GM19467 (cell line): ENCODE data around the gene ACTR6.
"Not testable (repeated sequence)": the region's sequence is repeated elsewhere in the genome, so short reads cannot be mapped to it uniquely, and the experiment has no call there.

Source experiments
- ATAC-seq: cut with Tn5 transposase; IDR thresholded peaks from one replicate; pipeline ENCODE4 v1.9.1; 2021; ENCODE audit warnings: mild to moderate bottlenecking, moderate library complexity; ENCODE audit not compliant: unreplicated experiment

ACTR6 gene

GRCh38 chr12:100219328-100220109 lies 18.9 kb downstream of the ACTR6 start:
- no peak for ATAC-seq

DNA sequence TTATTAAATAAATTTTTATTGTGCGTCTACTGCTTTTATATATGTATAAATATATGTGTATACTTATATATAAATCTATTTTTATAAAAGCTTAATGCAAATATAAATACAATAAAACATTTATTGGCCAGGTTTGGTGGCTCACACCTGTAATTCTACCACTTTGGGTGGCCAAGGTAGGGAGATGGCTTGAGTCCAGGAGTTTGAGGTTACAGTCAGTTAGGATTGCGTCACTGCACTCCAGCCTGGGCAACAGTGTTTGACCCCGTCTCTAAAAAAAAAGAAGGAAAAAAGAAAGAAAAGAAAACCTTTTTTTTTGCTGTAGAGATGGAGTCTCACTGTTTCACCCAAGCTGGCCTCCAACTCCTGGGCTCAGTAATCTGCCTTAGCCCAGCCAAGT lies 20.9 kb downstream of the ACTR6 start:
- no peak for ATAC-seq

- ATAC-seq = not testable (repeated sequence)
These were observed 21.6 kb downstream of the ACTR6 start for GRCh38 chr12:100222173-100222572.

GRCh38 chr12:100225491-100225890 lies 24.9 kb downstream of the ACTR6 start:
- no peak for ATAC-seq

GRCh38 chr12:100229036-100229635 lies 28.5 kb downstream of the ACTR6 start:
- ATAC-seq = no peak

- no peak for ATAC-seq
These were observed 29.3 kb downstream of the ACTR6 start for GRCh38 chr12:100229876-100230275.

DNA sequence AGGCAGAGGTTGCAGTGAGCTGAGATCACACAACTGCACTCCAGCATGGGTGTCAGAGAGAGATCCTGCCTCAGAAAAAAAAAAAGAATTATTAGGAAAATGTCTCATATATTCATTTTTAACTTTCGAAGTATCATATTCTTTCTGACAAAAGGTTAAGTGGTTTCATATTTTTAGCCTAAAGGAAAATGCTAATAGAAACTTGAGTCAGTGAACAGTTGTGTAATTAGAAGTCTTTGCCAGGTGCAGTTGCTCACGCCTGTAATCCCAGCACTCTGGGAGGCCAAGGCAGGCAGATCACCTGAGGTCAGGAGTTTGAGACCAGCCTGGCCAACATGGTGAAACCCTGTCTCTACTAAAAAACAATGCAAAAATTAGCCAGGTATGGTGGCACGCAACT lies 31.3 kb downstream of the ACTR6 start:
- not testable (repeated sequence) for ATAC-seq

DNA sequence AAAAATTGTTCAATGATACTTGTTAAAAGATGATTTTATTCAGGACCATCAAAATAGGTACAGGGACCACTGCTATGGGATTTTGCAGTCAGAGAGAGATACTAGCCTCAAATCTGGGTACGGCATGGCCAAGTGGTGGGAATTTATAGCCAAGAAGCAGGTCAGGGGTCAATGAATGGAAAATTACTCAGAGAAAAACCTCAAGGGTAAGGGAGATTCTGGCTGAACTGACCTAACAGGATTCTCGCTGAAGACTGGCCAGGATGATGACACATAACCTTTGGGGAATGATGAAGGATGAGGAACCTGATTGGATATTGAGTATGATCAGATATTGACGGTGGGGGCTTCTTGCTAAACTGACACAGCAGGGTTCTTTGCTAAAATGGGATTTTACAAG lies 33.6 kb downstream of the ACTR6 start:
- no peak for ATAC-seq

DNA sequence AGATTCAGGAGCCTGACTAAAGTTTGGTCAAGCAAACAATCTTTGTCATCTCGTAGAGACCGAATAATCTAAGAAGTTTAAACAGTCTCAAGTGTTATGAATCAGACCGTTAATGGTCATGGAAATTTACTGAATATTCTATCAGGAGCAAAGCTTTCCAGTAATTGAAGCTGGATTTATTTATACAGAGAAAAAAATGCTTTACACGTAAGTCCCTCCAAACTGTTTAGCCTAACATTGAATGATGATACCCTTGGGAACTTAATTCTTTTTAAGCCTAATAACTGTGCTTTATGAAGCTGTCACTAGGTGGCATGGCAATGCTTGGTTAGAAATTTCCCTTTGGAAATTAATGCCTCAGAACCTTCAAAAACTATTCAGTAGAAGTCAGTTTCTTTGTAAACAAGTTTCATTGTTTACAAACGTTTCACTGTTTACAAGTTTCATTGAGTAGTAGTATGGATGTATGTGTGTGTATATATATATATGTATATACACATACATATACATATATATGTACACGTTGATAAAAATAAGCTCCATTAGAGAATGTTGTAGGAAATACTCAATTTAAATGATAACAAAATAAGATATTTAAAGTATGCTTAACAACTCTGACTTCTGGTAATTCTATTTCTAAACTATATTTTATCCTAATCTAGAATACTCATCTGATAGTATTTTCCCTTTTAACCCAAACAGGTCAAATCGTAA lies 34.1 kb downstream of the ACTR6 start:
- no peak for ATAC-seq

DNA sequence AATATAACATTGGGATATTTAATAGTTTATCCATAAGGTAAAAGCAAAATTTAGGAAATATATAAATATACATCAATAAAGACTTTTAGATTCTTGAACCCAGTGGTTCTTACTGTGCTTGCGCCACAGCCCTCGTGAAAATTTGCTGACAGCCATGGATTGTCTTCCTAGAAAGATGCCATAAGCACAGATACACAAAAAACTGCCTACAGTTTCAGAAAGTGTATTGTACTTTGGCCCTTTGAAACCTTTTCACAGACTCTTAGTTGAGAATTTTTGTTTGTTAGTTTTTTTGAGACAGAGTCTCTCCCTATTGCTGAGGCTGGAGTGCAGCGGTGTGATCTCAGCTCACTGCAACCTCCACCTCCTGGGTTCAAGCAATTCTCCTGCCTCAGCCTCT lies 38.2 kb downstream of the ACTR6 start:
- ATAC-seq = no peak

DNA sequence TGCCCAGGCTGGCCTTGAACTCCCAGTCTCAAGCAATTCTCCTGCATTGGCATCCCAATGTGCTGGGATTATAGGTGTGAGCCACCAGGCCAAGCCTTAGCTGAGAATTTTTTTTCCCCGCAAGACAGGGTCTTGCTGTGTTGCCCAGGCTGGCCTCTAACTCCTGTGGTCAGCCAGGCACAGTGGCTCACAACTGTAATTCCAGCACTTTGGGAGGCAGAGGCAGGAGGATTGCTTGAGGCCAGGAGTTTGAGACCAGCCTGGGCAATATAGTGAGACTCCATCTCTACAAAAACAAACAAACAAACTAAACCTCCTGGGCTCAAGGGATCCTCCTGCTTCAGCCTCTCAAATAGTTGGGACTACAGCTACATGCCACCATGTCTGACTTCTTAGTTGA lies 39.0 kb downstream of the ACTR6 start:
- ATAC-seq = no peak

DNA sequence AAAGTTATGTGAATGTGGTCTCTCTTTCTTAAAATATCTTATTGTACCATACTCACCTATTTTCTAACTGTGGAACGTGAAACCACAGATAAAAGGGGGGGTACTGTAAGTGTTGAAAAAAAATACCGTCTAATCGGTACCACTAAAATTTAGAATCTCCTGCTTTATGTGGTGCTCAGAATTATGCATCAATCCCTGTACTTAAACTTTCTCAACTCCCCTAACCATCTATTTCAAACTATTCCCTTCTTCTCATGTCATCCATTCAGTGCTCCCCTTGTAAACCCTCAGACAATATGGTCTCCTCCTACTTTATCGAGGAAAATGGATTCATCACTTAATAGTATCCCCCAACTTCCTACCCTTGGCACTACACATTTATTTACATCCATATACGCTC lies 42.5 kb downstream of the ACTR6 start:
- ATAC-seq = no peak

DNA sequence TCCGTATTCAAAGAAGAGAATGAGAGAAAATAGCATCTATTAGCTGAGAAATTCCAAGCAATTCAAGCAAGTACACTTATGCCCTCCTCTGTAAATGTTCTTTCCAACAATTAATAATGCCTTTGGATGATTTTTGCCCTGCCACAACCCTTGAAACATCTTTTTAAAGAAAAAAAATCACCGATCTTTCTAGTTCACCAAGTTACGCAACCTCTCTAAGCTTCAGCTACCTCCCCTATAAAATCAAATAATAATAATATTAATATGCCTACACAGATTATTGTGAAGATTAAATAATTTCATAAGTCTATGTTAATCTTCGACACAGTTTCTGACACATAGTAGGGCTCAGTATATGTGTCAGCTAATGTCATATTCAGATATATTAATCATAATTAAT lies 47.1 kb downstream of the ACTR6 start:
- no peak for ATAC-seq

- ATAC-seq = no peak
These were observed 48.3 kb downstream of the ACTR6 start for GRCh38 chr12:100248886-100249285.

GRCh38 chr12:100249941-100250340 lies 49.3 kb downstream of the ACTR6 start:
- no peak for ATAC-seq

DNA sequence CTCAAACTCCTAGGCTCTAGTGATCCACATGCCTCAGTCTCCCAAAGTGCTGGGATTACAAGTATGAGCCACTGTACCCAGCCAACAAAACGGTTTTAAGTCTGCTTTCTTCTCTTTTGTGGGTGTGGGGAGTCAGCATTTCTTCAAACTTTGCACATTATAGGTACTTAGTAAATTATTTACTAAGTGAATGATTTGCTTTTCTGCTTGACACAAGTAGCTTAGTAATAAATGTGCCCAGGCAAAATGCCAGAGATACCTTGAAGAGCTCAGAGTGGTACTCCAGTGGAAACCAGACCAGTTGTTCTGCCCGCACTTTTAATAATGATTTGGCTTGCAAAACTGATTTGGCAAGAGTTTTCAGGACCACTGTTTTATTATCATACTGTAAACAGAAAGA lies 51.3 kb downstream of the ACTR6 start:
- ATAC-seq = no peak

- ATAC-seq = no peak
These were observed 52.8 kb downstream of the ACTR6 start for GRCh38 chr12:100253437-100253836.

DNA sequence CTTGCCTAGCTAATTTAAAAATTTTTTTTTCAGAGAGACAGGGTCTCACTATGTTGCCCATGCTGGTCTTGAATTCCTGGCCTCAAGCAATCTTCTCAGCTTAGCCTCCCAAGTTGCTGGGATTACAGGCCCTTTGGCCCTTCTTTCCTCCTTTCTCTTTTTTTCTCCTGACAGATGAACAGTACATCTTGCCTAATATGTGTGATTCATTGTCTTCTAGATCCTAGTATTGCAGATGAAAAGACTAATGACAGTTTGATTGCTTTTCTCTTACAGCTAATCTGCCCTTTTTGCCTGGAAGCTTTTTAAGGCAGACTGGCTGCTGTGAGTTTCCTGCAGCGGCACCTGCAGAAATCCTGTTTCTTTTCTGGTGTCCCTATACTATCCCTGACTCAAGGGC lies 54.3 kb downstream of the ACTR6 start:
- ATAC-seq = no peak

DNA sequence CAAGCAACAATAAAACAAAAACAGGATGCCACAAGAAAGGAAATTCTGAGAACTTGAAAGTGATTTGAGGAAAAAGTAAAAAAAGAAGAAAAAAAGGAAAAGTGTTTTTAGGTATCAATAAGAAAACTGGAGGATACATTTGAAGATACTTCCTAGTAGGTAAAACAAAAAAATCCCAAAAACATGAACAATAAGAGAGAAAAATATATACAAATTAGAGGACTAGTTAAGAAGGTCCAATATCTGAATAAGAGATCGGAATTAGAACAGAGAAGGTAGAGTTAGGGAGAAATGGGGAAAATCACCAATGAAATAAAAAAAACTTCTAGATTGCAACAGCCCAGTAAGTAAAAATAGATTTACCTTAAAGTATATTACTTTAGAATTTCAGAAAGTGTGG lies 57.5 kb downstream of the ACTR6 start:
- no peak for ATAC-seq

- no peak for ATAC-seq
These were observed 62.5 kb downstream of the ACTR6 start for GRCh38 chr12:100263131-100263530.

DNA sequence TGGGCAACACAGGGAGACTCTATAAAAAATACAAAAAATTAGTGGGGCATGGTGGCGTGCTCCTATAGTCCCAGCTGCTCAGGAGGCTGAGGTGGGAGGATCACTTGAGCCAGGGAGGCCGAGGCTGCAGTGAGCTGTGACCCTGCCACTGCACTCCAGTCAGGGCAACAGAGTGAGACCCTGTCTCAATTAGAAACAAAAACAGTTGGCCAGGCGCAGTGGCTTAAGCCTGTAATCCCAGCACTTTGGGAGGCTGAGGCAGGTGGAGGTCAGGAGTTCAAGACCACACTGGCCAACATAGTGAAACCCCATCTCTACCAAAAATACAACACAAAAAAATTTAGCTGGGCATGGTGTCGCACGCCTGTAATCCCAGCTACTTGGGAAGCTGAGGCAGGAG lies 64.5 kb downstream of the ACTR6 start:
- not testable (repeated sequence) for ATAC-seq
